ENCODE data around the gene ZNF385B. TPM values are rescaled to one million over a fixed set of nuclear protein-coding genes. Genes with fewer than 3 reads are reported as not detected.

ZNF385B gene
- total RNA-seq, 1 donor from 2014 or later: not detected

- TF ChIP-seq CTCF (IDR thresholded peaks at IDR 0.05): no peak
- intact Hi-C loops (cut with micrococcal nuclease): no loop called here
- no peak for ATAC-seq (ENCODE audit: low read depth)
Measured at GRCh38 chr2:179715871-179716270, 145.5 kb downstream of the ZNF385B start.

GRCh38 chr2:179715196-179715595, 146.2 kb downstream of the ZNF385B start:
- ATAC-seq (ENCODE audit: low read depth) (no peak), DNase-seq (no peak)
- no peak for TF ChIP-seq CTCF (IDR thresholded peaks at IDR 0.05)
- POLR2A ChIA-PET: no interaction called here
- H3K4me3 Mint-ChIP-seq: no peak overlapping the region
- no peaks in the 10 kb centered on the region for H3K4me1 Mint-ChIP-seq
- intact Hi-C loops (cut with micrococcal nuclease): no loop called here
- H3K36me3 Mint-ChIP-seq (ENCODE audit: low read depth): no peaks in the 10 kb centered on the region
- H3K9me3 Mint-ChIP-seq: no peaks in the 10 kb centered on the region
- peaks cover 13% of the 10 kb centered on the region for H3K27me3 Mint-ChIP-seq
- CTCF ChIA-PET: no interaction called here
- H3K27ac Mint-ChIP-seq: no peak overlapping the region

More at GRCh38 chr2:179715871-179716270, 145.5 kb downstream of the ZNF385B start:
- Mint-ChIP-seq H3K27me3 (peaks cover 13% of the 10 kb centered on the region), H3K4me3 (no peak overlapping the region), H3K9me3 (no peaks in the 10 kb centered on the region), H3K36me3 (ENCODE audit: low read depth) (no peaks in the 10 kb centered on the region), H3K4me1 (no peaks in the 10 kb centered on the region), H3K27ac (no peak overlapping the region)
- DNase-seq: no peak
- POLR2A ChIA-PET: no interaction called here
- CTCF ChIA-PET: no interaction called here

- H3K4me1 Mint-ChIP-seq: no peaks in the 10 kb centered on the region
- ChIA-PET CTCF (no interaction called here), POLR2A (no interaction called here)
- no peak overlapping the region for H3K27ac Mint-ChIP-seq
- intact Hi-C loops (cut with micrococcal nuclease): no loop called here
- ATAC-seq (ENCODE audit: low read depth): no peak
- H3K27me3 Mint-ChIP-seq: peaks cover 6% of the 10 kb centered on the region
- TF ChIP-seq CTCF (IDR thresholded peaks at IDR 0.05): no peak
- H3K4me3 Mint-ChIP-seq: no peak overlapping the region
- H3K9me3 Mint-ChIP-seq: no peaks in the 10 kb centered on the region
- no peak for DNase-seq
- H3K36me3 Mint-ChIP-seq (ENCODE audit: low read depth): no peaks in the 10 kb centered on the region
Measured at GRCh38 chr2:179712825-179713224, 148.6 kb downstream of the ZNF385B start.

GRCh38 chr2:179711375-179711774, 150.0 kb downstream of the ZNF385B start:
- ATAC-seq (ENCODE audit: low read depth): no peak
- intact Hi-C loops (cut with micrococcal nuclease): no loop called here
- ChIA-PET CTCF (no interaction called here), POLR2A (no interaction called here)
- peaks cover 6% of the 10 kb centered on the region for H3K27me3 Mint-ChIP-seq
- no peaks in the 10 kb centered on the region for H3K36me3 Mint-ChIP-seq (ENCODE audit: low read depth)
- no peak overlapping the region for H3K4me3 Mint-ChIP-seq
- no peak overlapping the region for H3K27ac Mint-ChIP-seq
- H3K9me3 Mint-ChIP-seq: no peaks in the 10 kb centered on the region
- DNase-seq: no peak
- H3K4me1 Mint-ChIP-seq: no peaks in the 10 kb centered on the region
- TF ChIP-seq CTCF (IDR thresholded peaks at IDR 0.05): no peak

GRCh38 chr2:179703702-179704101, 157.7 kb downstream of the ZNF385B start:
- intact Hi-C loops (cut with micrococcal nuclease): no loop called here
- POLR2A ChIA-PET: no interaction called here

More at GRCh38 chr2:179703702-179704101, 157.7 kb downstream of the ZNF385B start:
- TF ChIP-seq CTCF (IDR thresholded peaks at IDR 0.05): no peak
- CTCF ChIA-PET: no interaction called here
- no peaks in the 10 kb centered on the region for H3K4me1 Mint-ChIP-seq
- no peak overlapping the region for H3K4me3 Mint-ChIP-seq
- no peaks in the 10 kb centered on the region for H3K9me3 Mint-ChIP-seq
- no peaks in the 10 kb centered on the region for H3K36me3 Mint-ChIP-seq (ENCODE audit: low read depth)
- H3K27ac Mint-ChIP-seq: no peak overlapping the region
- no peak for DNase-seq
- ATAC-seq (ENCODE audit: low read depth): no peak
- H3K27me3 Mint-ChIP-seq: no peaks in the 10 kb centered on the region
